Measurements from ENCODE around the gene CIZ1.
A peak's percentile ranks its signal among the peaks of the same experiment; 100 is the strongest.
"Not testable (repeated sequence)": the region's sequence is repeated elsewhere in the genome, so short reads cannot be mapped to it uniquely, and the experiment has no call there.

Gene CIZ1

GRCh38 chr9:128142596-128142995 is 48.8 kb downstream of the CIZ1 start:
- DNase-seq, result no peak

- DNase-seq, result no peak
These were observed 49.3 kb downstream of the CIZ1 start for GRCh38 chr9:128142061-128142460.

GRCh38 chr9:128141604-128142003 is 49.8 kb downstream of the CIZ1 start:
- DNase-seq, result no peak

- DNase-seq, result no peak
These were observed 51.8 kb downstream of the CIZ1 start for GRCh38 chr9:128139621-128140020.

GRCh38 chr9:128138001-128138400 is 53.4 kb downstream of the CIZ1 start:
- DNase-seq, result no peak

- DNase-seq, result no peak
These were observed 54.3 kb downstream of the CIZ1 start for GRCh38 chr9:128136816-128137793.

GRCh38 chr9:128135561-128135960 is 55.8 kb downstream of the CIZ1 start:
- DNase-seq, result not testable (repeated sequence)

GRCh38 chr9:128132139-128132538 is 59.2 kb downstream of the CIZ1 start:
- DNase-seq, result not testable (repeated sequence)

GRCh38 chr9:128131346-128131745 is 60.0 kb downstream of the CIZ1 start:
- DNase-seq, result not testable (repeated sequence)

GRCh38 chr9:128130651-128131050 is 60.7 kb downstream of the CIZ1 start:
- DNase-seq, result not testable (repeated sequence)

- not testable (repeated sequence) for DNase-seq
These were observed 61.3 kb downstream of the CIZ1 start for GRCh38 chr9:128129976-128130590.

GRCh38 chr9:128128836-128129590 is 62.4 kb downstream of the CIZ1 start:
- no peak for DNase-seq

- peak; percentile 94 for DNase-seq
These were observed 63.2 kb downstream of the CIZ1 start for GRCh38 chr9:128127990-128128835.

- DNase-seq, result peak; percentile 85
These were observed 63.8 kb downstream of the CIZ1 start, which contains the start of gene PTGES2 for GRCh38 chr9:128127568-128127989. PTGES2 (minus strand) TSS chr9:128127729; CDS start chr9:128127717, 12 bp downstream.

- no peak for DNase-seq
These were observed 65.6 kb downstream of the CIZ1 start for GRCh38 chr9:128125580-128126354.

- no peak for DNase-seq
These were observed 66.3 kb downstream of the CIZ1 start for GRCh38 chr9:128124873-128125579.

- DNase-seq, result no peak
These were observed 66.9 kb downstream of the CIZ1 start for GRCh38 chr9:128124451-128124850.

GRCh38 chr9:128123451-128124080 is 67.8 kb downstream of the CIZ1 start:
- DNase-seq, result no peak

GRCh38 chr9:128122809-128123175 is 68.6 kb downstream of the CIZ1 start:
- DNase-seq, result no peak

Measured in NCI-H774 (cell line).